Measurements from ENCODE around the gene CATSPER1.

DNA sequence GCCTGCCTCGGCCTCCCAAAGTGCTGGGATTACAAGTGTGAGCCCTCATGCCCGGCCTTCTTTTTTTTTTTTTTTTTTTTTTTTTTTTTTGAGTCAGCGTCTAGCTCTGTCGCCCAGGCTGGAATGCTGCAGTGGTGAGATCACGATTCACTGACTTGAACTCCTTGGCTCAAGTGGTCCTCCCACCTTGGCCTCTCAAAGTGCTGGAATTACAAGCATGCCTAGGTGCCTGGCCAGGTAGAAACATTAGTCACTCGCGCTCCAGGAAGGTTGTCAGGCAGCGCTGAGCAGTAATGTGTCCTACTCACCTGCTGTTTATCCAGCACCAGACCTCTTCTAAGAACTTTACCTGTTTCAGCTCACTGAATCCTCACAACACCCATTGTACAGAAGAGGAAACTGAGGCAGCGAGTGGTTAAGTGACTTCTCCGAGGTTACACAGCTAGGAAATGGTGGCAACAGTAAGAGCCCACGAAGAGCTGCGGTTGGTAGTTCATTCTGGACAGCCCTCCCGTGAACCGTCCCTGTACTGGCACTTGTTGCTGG lies 15.0 kb downstream of the CATSPER1 start:
- TF ChIP-seq ZNF384 (IDR thresholded peaks at IDR 0.05) (no peak), ARNT (IDR thresholded peaks at IDR 0.05) (no peak), FOXM1 (IDR thresholded peaks at IDR 0.05; ENCODE audit: borderline replicate concordance) (no peak), LEF1 (IDR thresholded peaks at IDR 0.05; ENCODE audit: borderline replicate concordance) (no peak), PKNOX1 (IDR thresholded peaks at IDR 0.05) (no peak), ELF4 (IDR thresholded peaks at IDR 0.05) (no peak), BHLHE40 (IDR thresholded peaks at IDR 0.05; ENCODE audit: borderline replicate concordance) (no peak), HDGF (IDR thresholded peaks at IDR 0.05; ENCODE audit: borderline replicate concordance) (no peak), FOXA1 (IDR thresholded peaks at IDR 0.05) (no peak), SP1 (IDR thresholded peaks at IDR 0.05) (no peak), FOXK2 (IDR thresholded peaks at IDR 0.05) (no peak), TARDBP (IDR thresholded peaks at IDR 0.05) (no peak), SUZ12 (IDR thresholded peaks at IDR 0.05) (no peak)

Data from HEK293T (cell line).